Right cardiac atrium (tissue), 5 donors: ENCODE results near the gene UTY. TPM values are rescaled to one million over a fixed set of nuclear protein-coding genes. Genes with fewer than 3 reads are reported as not detected.

Experiments used
- ATAC-seq, 2 donors: fragments of 200-7000 bp; cut with Tn5 transposase; one replicate each; pipeline versions ENCODE4 v1.8.0 to v1.9.1; 2020; ENCODE audit warnings: moderate library complexity in 2 of 2, mild to moderate bottlenecking in 1 of 2
- DNase-seq, 3 donors: peaks; one replicate each; pipeline ENCODE4 v3.0.0-alpha.2; 2020
- H3K27ac ChIP-seq: one replicate; pipeline ENCODE4 v1.5.1; 2013; ENCODE audit warnings: mild to moderate bottlenecking, low read length, control low read depth, moderate library complexity
- H3K27me3 ChIP-seq: one replicate; pipeline ENCODE4 v1.6.1; 2013; ENCODE audit not compliant: control insufficient read depth, insufficient read depth
- H3K4me1 ChIP-seq: one replicate; pipeline ENCODE4 v1.6.1; 2013; ENCODE audit warnings: low read length; ENCODE audit not compliant: control insufficient read depth, insufficient read depth
- H3K4me3 ChIP-seq: one replicate; pipeline ENCODE4 v1.5.1; 2013; ENCODE audit warnings: low read length, control low read depth
- H3K9me3 ChIP-seq: one replicate; pipeline ENCODE4 v1.6.1; 2013; ENCODE audit warnings: low read length; ENCODE audit not compliant: control insufficient read depth
- WGBS: extraction: QIAGEN DNeasy Blood & Tissue Kit; methylation state at CpG from one replicate; pipeline ENCODE4 v1.1.7; 2013; 5-methylcytosine and 5-hydroxymethylcytosine counted together
- intact Hi-C, 4 donors: fragments of 100-400 bp; cut with DNase I; formaldehyde crosslinking; loops; one replicate each; pipeline versions ENCODE4 v1.11.0 to v1.14.0; 2022 to 2023
- polyA plus RNA-seq: library from polyadenylated mRNA; stranded (reverse); fragments of 200-250 nt; gene quantifications from one replicate; pipeline ENCODE4 v1.2.3, GENCODE V29; 2013
- total RNA-seq, 4 donors: library from RNA; stranded (reverse); fragmentation: NEBNext Ultra II Directional; extraction: Animal tissue kit (Norgen Biotek cat#: 25700); gene quantifications; one replicate each; pipeline ENCODE4 v1.2.1, GENCODE V29; 2021
- donor health status: healthy with polysubstance abuse.
- donor health status: DM: no; HTN: yes; CAD: no.
- donor health status: DM: no; HTN: no; CAD: no.
- donor health status: DM: no; HTN: yes; CAD: no; lungs with severe emphysema.
- donor health status: DM: yes; HTN: yes; CAD: no.

Gene UTY
- total and polyA plus RNA-seq, 5 donors, result 3.2 to 14.6 (median 14.3) TPM; not detected in 2

- Histone ChIP-seq H3K4me3 (no peak overlapping the region), H3K4me1 (no peaks in the 10 kb centered on the region), H3K27ac (no peak overlapping the region), H3K27me3 (no peaks in the 10 kb centered on the region), H3K9me3 (no peaks in the 10 kb centered on the region)
- 79% methylated on average over 2 of the region's 2 CpGs for WGBS
- intact Hi-C loops, result no loop called here
- DNase-seq (no peak), ATAC-seq (no peak)
These were observed 81.0 kb downstream of the UTY start for GRCh38 chrY:13398876-13399275.

- no peaks in the 10 kb centered on the region for H3K4me1 ChIP-seq
- H3K27me3 ChIP-seq, result no peaks in the 10 kb centered on the region
- ATAC-seq (no peak), DNase-seq (no peak)
- intact Hi-C loops, result no loop called here
- 88% methylated on average over 7 of the region's 7 CpGs for WGBS
- H3K4me3 ChIP-seq, result no peak overlapping the region
- no peaks in the 10 kb centered on the region for H3K9me3 ChIP-seq
- no peak overlapping the region for H3K27ac ChIP-seq
These were observed 98.6 kb downstream of the UTY start for GRCh38 chrY:13381110-13381683.

DNA sequence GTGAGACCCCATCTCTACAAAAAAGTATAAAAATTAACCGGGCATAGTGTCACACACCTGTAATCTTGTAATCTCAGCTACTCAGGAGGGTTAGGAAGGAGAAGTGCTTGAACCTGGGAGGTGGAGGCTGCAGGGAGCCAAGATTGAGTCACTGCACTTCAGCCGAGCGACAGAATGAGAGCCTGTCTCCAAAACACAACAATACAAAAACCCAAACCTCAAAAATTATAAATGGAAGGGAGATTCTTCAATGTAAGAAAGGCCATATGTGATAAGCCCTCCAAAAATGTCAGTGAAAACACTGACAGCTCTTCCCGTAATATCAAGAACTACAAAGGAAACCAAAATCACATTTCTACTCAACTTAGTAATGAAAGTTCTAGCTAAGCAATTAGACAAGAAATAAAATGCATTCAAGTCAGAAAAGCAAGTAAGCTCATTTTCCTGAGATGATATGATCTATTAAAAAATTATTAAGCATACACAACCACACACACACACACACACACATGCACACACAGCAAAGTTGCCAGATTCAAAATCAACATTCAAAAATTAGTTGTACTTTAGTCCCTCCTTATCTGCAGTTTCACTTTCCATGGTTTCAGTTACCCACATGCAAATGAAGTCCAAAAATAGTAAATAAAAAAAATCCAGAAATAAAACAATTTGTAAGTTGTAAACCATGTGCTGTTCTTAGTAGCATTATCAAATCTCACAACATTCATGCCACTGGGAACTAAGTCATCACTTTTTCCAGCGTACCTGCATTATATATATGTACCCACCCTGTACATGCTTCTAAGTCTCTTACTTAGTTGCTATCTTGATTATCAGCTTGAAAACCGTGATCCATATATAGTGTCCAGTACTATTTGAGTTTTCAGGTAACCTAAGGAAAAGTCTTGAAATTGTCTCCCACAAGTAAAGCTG lies 108.7 kb downstream of the UTY start:
- Histone ChIP-seq H3K9me3 (no peaks in the 10 kb centered on the region), H3K4me3 (no peak overlapping the region), H3K27ac (no peak overlapping the region), H3K4me1 (no peaks in the 10 kb centered on the region), H3K27me3 (no peaks in the 10 kb centered on the region)
- no peak for DNase-seq
- WGBS, result 78% methylated on average over 6 of the region's 6 CpGs
- ATAC-seq, result no peak
- intact Hi-C loops, result no loop called here

- intact Hi-C loops, result no loop called here
- Histone ChIP-seq H3K9me3 (no peaks in the 10 kb centered on the region), H3K4me3 (no peak overlapping the region), H3K27me3 (no peaks in the 10 kb centered on the region), H3K27ac (no peak overlapping the region), H3K4me1 (no peaks in the 10 kb centered on the region)
- ATAC-seq (no peak), DNase-seq (no peak)
These were observed 109.6 kb downstream of the UTY start for GRCh38 chrY:13370245-13370644.

GRCh38 chrY:13368513-13368845 lies 111.4 kb downstream of the UTY start:
- H3K27ac ChIP-seq, result no peak overlapping the region
- WGBS, result 94% methylated on average over 4 of the region's 4 CpGs
- intact Hi-C loops, result no loop called here
- no peaks in the 10 kb centered on the region for H3K27me3 ChIP-seq
- no peak overlapping the region for H3K4me3 ChIP-seq
- H3K9me3 ChIP-seq, result no peaks in the 10 kb centered on the region
- DNase-seq (no peak), ATAC-seq (no peak)
- H3K4me1 ChIP-seq, result no peaks in the 10 kb centered on the region

GRCh38 chrY:13363641-13364040 lies 116.2 kb downstream of the UTY start:
- DNase-seq (no peak), ATAC-seq (no peak)
- Histone ChIP-seq H3K4me3 (no peak overlapping the region), H3K27me3 (no peaks in the 10 kb centered on the region), H3K27ac (no peak overlapping the region), H3K9me3 (no peaks in the 10 kb centered on the region), H3K4me1 (no peaks in the 10 kb centered on the region)
- intact Hi-C loops, result no loop called here
- WGBS, result 81% methylated on average over 2 of the region's 2 CpGs

- DNase-seq (no peak), ATAC-seq (no peak)
- Histone ChIP-seq H3K9me3 (no peaks in the 10 kb centered on the region), H3K4me3 (no peak overlapping the region), H3K27ac (no peak overlapping the region), H3K27me3 (no peaks in the 10 kb centered on the region), H3K4me1 (no peaks in the 10 kb centered on the region)
- intact Hi-C loops, result no loop called here
- WGBS, result 100% methylated on average over 2 of the region's 2 CpGs
These were observed 117.2 kb downstream of the UTY start for GRCh38 chrY:13362662-13363061.

DNA sequence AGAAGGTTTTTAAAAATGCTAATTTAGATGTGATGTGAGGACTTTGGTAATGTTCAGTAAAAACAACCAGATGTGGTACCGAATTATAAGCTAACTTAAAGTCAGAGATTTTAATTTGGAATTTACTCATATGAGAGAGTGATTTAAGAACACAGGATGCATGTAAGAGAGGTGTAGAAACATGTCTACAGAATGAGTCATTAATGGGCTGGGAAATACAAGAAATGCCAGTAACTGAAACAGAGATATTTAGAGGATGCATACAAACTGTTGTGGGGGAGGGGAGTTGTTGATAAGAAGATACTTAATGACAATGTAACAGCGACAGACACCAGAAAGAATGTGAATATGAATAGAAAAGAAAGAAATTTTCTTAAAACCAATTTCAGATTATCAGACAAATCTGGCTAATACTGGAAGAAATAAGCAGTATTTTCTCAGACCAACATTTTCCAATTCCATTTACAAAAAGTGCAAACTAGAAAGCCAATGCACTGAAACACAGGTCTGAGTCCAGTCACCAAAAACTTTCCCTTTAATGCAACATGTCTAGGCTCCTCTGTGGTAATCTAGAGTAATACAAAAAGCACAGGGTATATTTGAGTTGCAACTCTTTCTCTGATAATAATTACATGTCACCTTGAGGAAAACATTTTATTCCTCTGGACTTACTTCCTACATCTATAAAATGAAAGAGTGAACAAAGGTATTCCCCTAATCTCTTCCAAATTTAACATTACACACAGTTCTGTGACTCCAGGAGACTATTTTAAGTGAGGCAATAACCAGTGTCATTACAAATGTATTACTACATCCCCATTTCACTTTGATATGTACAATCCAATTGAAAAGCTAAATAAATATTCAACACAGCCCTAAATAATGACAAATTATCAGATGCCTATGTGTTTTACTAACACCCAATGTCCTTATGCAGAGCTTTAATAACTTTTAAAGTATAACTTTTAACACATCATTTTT lies 117.9 kb downstream of the UTY start:
- WGBS, result 70% methylated on average over 2 of the region's 2 CpGs
- intact Hi-C loops, result no loop called here

GRCh38 chrY:13351443-13351842 lies 128.4 kb downstream of the UTY start:
- Histone ChIP-seq H3K27me3 (no peaks in the 10 kb centered on the region), H3K27ac (no peak overlapping the region), H3K9me3 (no peaks in the 10 kb centered on the region), H3K4me1 (no peaks in the 10 kb centered on the region), H3K4me3 (no peak overlapping the region)
- WGBS, result 96% methylated on average over 4 of the region's 4 CpGs
- no peak for DNase-seq
- ATAC-seq, result no peak
- intact Hi-C loops, result no loop called here

More for the DNA sequence above, 117.9 kb downstream of the UTY start:
- ATAC-seq (no peak), DNase-seq (no peak)
- H3K27ac ChIP-seq, result no peak overlapping the region
- no peak overlapping the region for H3K4me3 ChIP-seq
- H3K4me1 ChIP-seq, result no peaks in the 10 kb centered on the region
- no peaks in the 10 kb centered on the region for H3K27me3 ChIP-seq
- no peaks in the 10 kb centered on the region for H3K9me3 ChIP-seq

- ATAC-seq (no peak), DNase-seq (no peak)
- Histone ChIP-seq H3K27ac (no peak overlapping the region), H3K9me3 (no peaks in the 10 kb centered on the region), H3K27me3 (no peaks in the 10 kb centered on the region), H3K4me1 (no peaks in the 10 kb centered on the region), H3K4me3 (no peak overlapping the region)
- WGBS, result 90% methylated on average over 5 of the region's 5 CpGs
- intact Hi-C loops, result no loop called here
These were observed 132.7 kb downstream of the UTY start for GRCh38 chrY:13347106-13347505.

GRCh38 chrY:13345549-13345948 lies 134.3 kb downstream of the UTY start:
- ATAC-seq, result no peak
- H3K4me1 ChIP-seq, result no peaks in the 10 kb centered on the region
- DNase-seq, result no peak
- H3K27ac ChIP-seq, result no peak overlapping the region
- no peaks in the 10 kb centered on the region for H3K27me3 ChIP-seq
- no peaks in the 10 kb centered on the region for H3K9me3 ChIP-seq
- WGBS, result 95% methylated on average over 3 of the region's 3 CpGs
- intact Hi-C loops, result no loop called here
- H3K4me3 ChIP-seq, result no peak overlapping the region
